HepG2 (cell line): ENCODE data around the gene ARPC1B. TPM values are rescaled to one million over a fixed set of nuclear protein-coding genes. Genes with fewer than 3 reads are reported as not detected.
A peak's percentile ranks its signal among the peaks of the same experiment; 100 is the strongest.

ENCODE experiments used
- CREB1 ChIP-seq, 2 experiments: fragments of 450-650 bp in 1 of 2; IDR thresholded peaks; 2 replicates each; pipeline ENCODE4 v1.6.1; 2016 to 2017; ENCODE audit warnings: control low read depth in 1 of 2, mild to moderate bottlenecking in 1 of 2, missing compliant biosample characterization in 1 of 2, missing genetic modification characterization in 1 of 2
- GZF1 ChIP-seq: sonication (generic); formaldehyde crosslinking; IDR thresholded peaks from 2 replicates; pipeline ENCODE4 v1.5.1; 2020; ENCODE audit warnings: mild to moderate bottlenecking, missing genetic modification reagents
- IRF1 ChIP-seq: sonication (generic); formaldehyde crosslinking; IDR thresholded peaks from 2 replicates; pipeline ENCODE4 v1.4.0; 2020; ENCODE audit warnings: low read depth, mild to moderate bottlenecking, missing genetic modification reagents
- MEIS1 ChIP-seq: sonication (generic); formaldehyde crosslinking; IDR thresholded peaks from 2 replicates; pipeline ENCODE4 v1.9.0; 2021; ENCODE audit warnings: mild to moderate bottlenecking, missing genetic modification reagents, moderate library complexity, borderline replicate concordance
- MLXIP ChIP-seq: sonication (generic); formaldehyde crosslinking; IDR thresholded peaks from 2 replicates; pipeline ENCODE4 v1.9.0; 2021; ENCODE audit warnings: missing genetic modification reagents, borderline replicate concordance
- NFYC ChIP-seq: IDR thresholded peaks from 2 replicates; pipeline ENCODE4 v1.6.1; 2016; ENCODE audit warnings: missing genetic modification reagents, missing compliant biosample characterization
- RAD21 ChIP-seq: fragments of 450-650 bp; formaldehyde crosslinking; IDR thresholded peaks from 2 replicates; pipeline ENCODE4 v1.5.0; 2020; ENCODE audit warnings: mild to moderate bottlenecking
- SALL1 ChIP-seq: sonication (generic); formaldehyde crosslinking; IDR thresholded peaks from 2 replicates; pipeline ENCODE4 v1.8.0; 2022; ENCODE audit warnings: mild to moderate bottlenecking, missing genetic modification reagents
- SRF ChIP-seq: IDR thresholded peaks from 2 replicates; pipeline ENCODE4 v1.6.1; 2011; ENCODE audit warnings: mild to moderate bottlenecking, low read depth, low read length, moderate library complexity
- XRCC5 ChIP-seq: fragments of 200-400 bp; formaldehyde crosslinking; optimal IDR thresholded peaks from 2 replicates; pipeline ENCODE3; 2017; ENCODE audit warnings: mild to moderate bottlenecking, low read length
- YEATS2 ChIP-seq: sonication (generic); formaldehyde crosslinking; IDR thresholded peaks from 2 replicates; pipeline ENCODE4 v1.4.0; 2020; ENCODE audit warnings: missing genetic modification reagents, borderline replicate concordance
- ZBTB40 ChIP-seq, 2 experiments: fragments of 450-650 bp in 1 of 2; sonication (generic) in 1 of 2; formaldehyde crosslinking in 1 of 2; IDR thresholded peaks; 2 replicates each; pipeline versions ENCODE4 v1.6.1 to v1.8.0; 2016 to 2022; ENCODE audit warnings: antibody characterized with exemption in 1 of 2, mild to moderate bottlenecking in 1 of 2, missing genetic modification reagents in 1 of 2
- ZC3H13 ChIP-seq: sonication (generic); formaldehyde crosslinking; IDR thresholded peaks from 2 replicates; pipeline ENCODE4 v1.8.1; 2023; ENCODE audit warnings: mild to moderate bottlenecking, missing genetic modification reagents, moderate library complexity
- ZFP1 ChIP-seq: IDR thresholded peaks from 2 replicates; pipeline ENCODE4 v1.6.1; 2016
- ZNF251 ChIP-seq: sonication (generic); formaldehyde crosslinking; IDR thresholded peaks from 2 replicates; pipeline ENCODE4 v1.9.0; 2021; ENCODE audit warnings: mild to moderate bottlenecking, missing genetic modification reagents
- polyA plus RNA-seq, 8 experiments: library from polyadenylated mRNA; depleted of rRNA in 3 of 8; stranded (reverse) in 7 of 8; unstranded in 1 of 8; fragments of >200 nt; fragmentation: Illumina TruSeq in 4 of 8; extraction: Trizol in 4 of 8; gene quantifications; 2 replicates each; pipeline versions ENCODE4 v1.2.1 to v1.2.3, GENCODE V29; 2011 to 2016; ENCODE audit warnings: low read depth in 4 of 8, missing spikeins in 1 of 8, mixed read lengths in 1 of 8; ENCODE audit not compliant: insufficient read depth in 1 of 8
- total RNA-seq, 5 experiments: library from RNA; depleted of rRNA; stranded (reverse); fragments of >200 nt; fragmentation: Illumina TruSeq; extraction: Trizol; gene quantifications; 2 replicates each; pipeline ENCODE4 v1.2.3, GENCODE V29; 2016; ENCODE audit warnings: low read depth in 1 of 5

Gene ARPC1B
- total and polyA plus RNA-seq, 2 of the 13 experiments (the other 11 are each of a cell fraction or from before 2014, with no cell fraction given), result 72.9 to 89.1 TPM

GRCh38 chr7:99438573-99439480 is 64.3 kb downstream of the ARPC1B start, which contains the start of the genes CPSF4 and PTCD1 (continued):
- TF ChIP-seq XRCC5, result peak; percentile 100
- no peak; the same call in 1 of the 2 replicates for TF ChIP-seq GZF1 (CRISPR knock-in tag)
- TF ChIP-seq RAD21 (CRISPR knock-in tag), result no peak
- no peak for TF ChIP-seq IRF1
- TF ChIP-seq YEATS2 (CRISPR knock-in tag), result peak; percentile 89
- no peak for TF ChIP-seq ZFP1
- TF ChIP-seq ZC3H13 (CRISPR knock-in tag), result peak; percentile 76; the same call in 1 of the 2 replicates
- TF ChIP-seq CREB1 (IDR thresholded peaks at IDR 0.05), result peak; percentile 44; the same call in 1 of the 2 replicates
- TF ChIP-seq CREB1 (CRISPR knock-in tag; IDR thresholded peaks at IDR 0.05), result no peak
- 0 out of 2 replicates have a peak, but pooled peaks have one; percentile 29 for TF ChIP-seq NFYC (CRISPR knock-in tag)
- peak; percentile 80 for TF ChIP-seq SALL1
- TF ChIP-seq ZBTB40 (IDR thresholded peaks at IDR 0.05), result no peak
- TF ChIP-seq ZBTB40 (CRISPR knock-in tag; IDR thresholded peaks at IDR 0.05), result peak; percentile 37; the same call in 1 of the 2 replicates
- 0 out of 2 replicates have a peak, but pooled peaks have one; percentile 27 for TF ChIP-seq MEIS1
- no peak for TF ChIP-seq ZNF251 (CRISPR knock-in tag)
- TF ChIP-seq MLXIP (CRISPR knock-in tag), result no peak
- peak; percentile 97 for TF ChIP-seq SRF
